Loucy (cell line): ENCODE results near the gene GRB10.
"Not testable (repeated sequence)": the region's sequence is repeated elsewhere in the genome, so short reads cannot be mapped to it uniquely, and the experiment has no call there.

ENCODE experiments used
- H2AFZ ChIP-seq: fragments of 200-600 bp; sonication (generic); 2 replicates; pipeline ENCODE4 v1.6.0; 2016; ENCODE audit warnings: antibody characterized with exemption, mild to moderate bottlenecking, low read length, moderate library complexity
- H3F3A ChIP-seq: fragments of 200-600 bp; 2 replicates; pipeline ENCODE4 v1.6.0; 2016; ENCODE audit warnings: antibody characterized with exemption, low read depth, mild to moderate bottlenecking
- H3K27me3 ChIP-seq: fragments of 200-600 bp; sonication (generic); 2 replicates; pipeline ENCODE4 v1.6.1; 2014; ENCODE audit warnings: low read length, mild to moderate bottlenecking; ENCODE audit not compliant: insufficient read depth, poor library complexity, severe bottlenecking
- H3K36me3 ChIP-seq: fragments of 200-600 bp; sonication (generic); 2 replicates; pipeline ENCODE4 v1.6.1; 2016; ENCODE audit warnings: low read length; ENCODE audit not compliant: insufficient read depth
- H3K4me1 ChIP-seq: fragments of 200-600 bp; sonication (generic); 2 replicates; pipeline ENCODE4 v1.5.1; 2014; ENCODE audit warnings: low read length, mild to moderate bottlenecking; ENCODE audit not compliant: insufficient read depth, poor library complexity, severe bottlenecking
- H3K4me2 ChIP-seq: fragments of 200-600 bp; sonication (generic); 2 replicates; pipeline ENCODE4 v1.6.0; 2014; ENCODE audit warnings: antibody characterized with exemption, low read length, low read depth, mild to moderate bottlenecking; ENCODE audit not compliant: poor library complexity, severe bottlenecking
- H3K4me3 ChIP-seq: fragments of 200-600 bp; sonication (generic); 2 replicates; pipeline ENCODE4 v1.5.1; 2014; ENCODE audit warnings: low read length, mild to moderate bottlenecking, mixed read lengths; ENCODE audit not compliant: poor library complexity, severe bottlenecking
- H3K79me2 ChIP-seq: fragments of 200-600 bp; sonication (generic); 2 replicates; pipeline ENCODE4 v1.6.1; 2014; ENCODE audit warnings: low read length; ENCODE audit not compliant: insufficient read depth
- H3K9ac ChIP-seq: fragments of 200-600 bp; sonication (generic); 2 replicates; pipeline ENCODE4 v1.6.0; 2014; ENCODE audit warnings: mild to moderate bottlenecking, low read depth, low read length, moderate library complexity; ENCODE audit not compliant: poor library complexity, severe bottlenecking
- H3K9me2 ChIP-seq: fragments of 200-600 bp; sonication (generic); replicated peaks from 2 replicates; pipeline ENCODE4 v1.6.1; 2016; ENCODE audit warnings: low read depth, low read length, mixed read lengths
- H3K9me3 ChIP-seq: fragments of 200-600 bp; sonication (generic); 2 replicates; pipeline ENCODE4 v1.6.1; 2014; ENCODE audit warnings: mild to moderate bottlenecking, antibody characterized with exemption, low read length, low read depth; ENCODE audit not compliant: insufficient read depth
- H4K20me1 ChIP-seq: fragments of 200-600 bp; sonication (generic); 2 replicates; pipeline ENCODE4 v1.6.0; 2014; ENCODE audit warnings: antibody characterized with exemption, low read length, mild to moderate bottlenecking; ENCODE audit not compliant: insufficient read depth, poor library complexity, severe bottlenecking
- EZH2phosphoT487 ChIP-seq: fragments of 200-600 bp; IDR thresholded peaks from 2 replicates; pipeline ENCODE4 v1.6.1; 2018; ENCODE audit warnings: antibody characterized with exemption, mild to moderate bottlenecking, moderate library complexity, borderline replicate concordance
- TF ChIP-seq, protein P1 (sequence below): fragments of 200-600 bp; sonication (generic); conservative IDR thresholded peaks from 2 replicates; pipeline ENCODE4 v1.5.1; 2014; ENCODE audit warnings: mild to moderate bottlenecking, antibody characterized with exemption, low read length

Gene GRB10

DNA sequence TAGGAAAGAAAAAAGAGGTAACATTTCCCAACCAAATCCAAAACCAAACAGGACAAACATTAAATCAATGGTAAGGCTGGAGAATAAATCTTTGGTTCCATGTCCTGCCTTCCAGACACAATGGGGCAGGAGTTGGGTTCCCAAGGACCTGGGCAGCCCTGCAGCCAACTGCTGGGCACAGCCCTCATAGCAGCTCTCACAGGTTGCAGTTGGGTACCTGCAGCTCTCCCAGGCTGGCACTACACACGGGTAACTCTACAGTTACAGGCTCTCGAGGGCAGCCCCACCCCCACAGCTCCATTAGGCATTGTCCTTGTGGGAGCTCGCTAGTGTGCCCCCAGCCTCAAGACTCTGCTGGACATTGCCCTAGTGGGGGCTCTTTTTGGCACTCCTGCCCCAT lies 7.5 kb downstream of the GRB10 start:
- H3K36me3 ChIP-seq, result no peaks in the 10 kb centered on the region
- H3K9me2 ChIP-seq, result no peaks in the 10 kb centered on the region
- no peak overlapping the region for H3K9ac ChIP-seq
- no peaks in the 10 kb centered on the region for H3K27me3 ChIP-seq
- no peaks in the 10 kb centered on the region for H3K9me3 ChIP-seq
- TF ChIP-seq, protein P1, sequence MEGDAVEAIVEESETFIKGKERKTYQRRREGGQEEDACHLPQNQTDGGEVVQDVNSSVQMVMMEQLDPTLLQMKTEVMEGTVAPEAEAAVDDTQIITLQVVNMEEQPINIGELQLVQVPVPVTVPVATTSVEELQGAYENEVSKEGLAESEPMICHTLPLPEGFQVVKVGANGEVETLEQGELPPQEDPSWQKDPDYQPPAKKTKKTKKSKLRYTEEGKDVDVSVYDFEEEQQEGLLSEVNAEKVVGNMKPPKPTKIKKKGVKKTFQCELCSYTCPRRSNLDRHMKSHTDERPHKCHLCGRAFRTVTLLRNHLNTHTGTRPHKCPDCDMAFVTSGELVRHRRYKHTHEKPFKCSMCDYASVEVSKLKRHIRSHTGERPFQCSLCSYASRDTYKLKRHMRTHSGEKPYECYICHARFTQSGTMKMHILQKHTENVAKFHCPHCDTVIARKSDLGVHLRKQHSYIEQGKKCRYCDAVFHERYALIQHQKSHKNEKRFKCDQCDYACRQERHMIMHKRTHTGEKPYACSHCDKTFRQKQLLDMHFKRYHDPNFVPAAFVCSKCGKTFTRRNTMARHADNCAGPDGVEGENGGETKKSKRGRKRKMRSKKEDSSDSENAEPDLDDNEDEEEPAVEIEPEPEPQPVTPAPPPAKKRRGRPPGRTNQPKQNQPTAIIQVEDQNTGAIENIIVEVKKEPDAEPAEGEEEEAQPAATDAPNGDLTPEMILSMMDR, result no peak
- no peak for TF ChIP-seq EZH2phosphoT487
- no peaks in the 10 kb centered on the region for H3K4me1 ChIP-seq
- no peaks in the 10 kb centered on the region for H4K20me1 ChIP-seq
- no peak overlapping the region for H3K4me3 ChIP-seq
- no peak overlapping the region for H2AFZ ChIP-seq
- H3F3A ChIP-seq, result no peaks in the 10 kb centered on the region
- H3K4me2 ChIP-seq, result no peak overlapping the region
- no peaks in the 10 kb centered on the region for H3K79me2 ChIP-seq

DNA sequence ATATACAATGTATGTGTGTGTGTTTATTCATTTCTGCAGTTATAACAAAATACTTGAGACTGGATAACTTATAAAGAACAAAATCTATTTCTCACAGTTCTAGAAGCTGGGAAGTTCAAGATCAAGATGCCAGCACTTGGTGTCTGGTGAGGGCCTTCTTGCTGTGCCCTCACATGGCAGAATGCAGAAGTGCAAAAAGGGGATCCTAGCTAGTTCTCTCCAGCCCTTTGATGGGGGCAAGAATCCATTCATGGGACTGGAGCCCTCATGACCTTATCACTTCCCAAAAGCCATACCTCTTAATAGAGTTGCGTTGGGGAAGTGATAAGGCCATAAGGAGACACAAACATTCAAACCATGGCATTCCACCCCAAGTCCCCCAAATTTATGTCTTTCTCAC lies 8.4 kb downstream of the GRB10 start:
- Histone ChIP-seq H3K4me1 (no peaks in the 10 kb centered on the region), H4K20me1 (no peaks in the 10 kb centered on the region), H3K9ac (no peak overlapping the region), H3K79me2 (no peaks in the 10 kb centered on the region), H3F3A (no peaks in the 10 kb centered on the region), H3K4me3 (no peak overlapping the region), H3K27me3 (no peaks in the 10 kb centered on the region), H2AFZ (no peak overlapping the region), H3K4me2 (no peak overlapping the region), H3K9me2 (no peaks in the 10 kb centered on the region), H3K9me3 (no peaks in the 10 kb centered on the region), H3K36me3 (no peaks in the 10 kb centered on the region)
- TF ChIP-seq, protein P1, result no peak
- no peak for TF ChIP-seq EZH2phosphoT487

DNA sequence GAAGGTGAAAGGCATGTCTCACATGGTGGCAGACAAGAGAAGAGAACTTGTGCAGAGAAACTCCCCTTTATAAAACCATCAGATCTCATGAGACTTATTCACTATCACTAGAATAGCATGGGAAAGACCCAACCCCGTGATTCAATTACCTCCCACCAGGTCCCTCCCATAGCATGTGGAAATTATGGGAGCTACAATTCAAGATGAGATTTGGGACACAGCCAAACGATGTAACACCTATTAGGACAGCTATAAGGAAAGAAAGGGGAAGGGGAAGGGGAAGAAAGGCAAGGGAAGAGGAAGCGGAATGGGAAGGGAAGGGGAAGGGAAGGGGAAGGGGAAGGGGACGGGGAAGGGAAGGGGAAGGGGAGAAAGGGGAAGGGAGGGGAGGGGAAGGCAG lies 9.6 kb downstream of the GRB10 start:
- not testable (repeated sequence) for H3F3A ChIP-seq, H3K4me3 ChIP-seq, H3K9me3 ChIP-seq, H3K9me2 ChIP-seq, H3K9ac ChIP-seq, H3K27me3 ChIP-seq, H2AFZ ChIP-seq, H3K36me3 ChIP-seq, H3K79me2 ChIP-seq, H3K4me1 ChIP-seq, H4K20me1 ChIP-seq, H3K4me2 ChIP-seq

DNA sequence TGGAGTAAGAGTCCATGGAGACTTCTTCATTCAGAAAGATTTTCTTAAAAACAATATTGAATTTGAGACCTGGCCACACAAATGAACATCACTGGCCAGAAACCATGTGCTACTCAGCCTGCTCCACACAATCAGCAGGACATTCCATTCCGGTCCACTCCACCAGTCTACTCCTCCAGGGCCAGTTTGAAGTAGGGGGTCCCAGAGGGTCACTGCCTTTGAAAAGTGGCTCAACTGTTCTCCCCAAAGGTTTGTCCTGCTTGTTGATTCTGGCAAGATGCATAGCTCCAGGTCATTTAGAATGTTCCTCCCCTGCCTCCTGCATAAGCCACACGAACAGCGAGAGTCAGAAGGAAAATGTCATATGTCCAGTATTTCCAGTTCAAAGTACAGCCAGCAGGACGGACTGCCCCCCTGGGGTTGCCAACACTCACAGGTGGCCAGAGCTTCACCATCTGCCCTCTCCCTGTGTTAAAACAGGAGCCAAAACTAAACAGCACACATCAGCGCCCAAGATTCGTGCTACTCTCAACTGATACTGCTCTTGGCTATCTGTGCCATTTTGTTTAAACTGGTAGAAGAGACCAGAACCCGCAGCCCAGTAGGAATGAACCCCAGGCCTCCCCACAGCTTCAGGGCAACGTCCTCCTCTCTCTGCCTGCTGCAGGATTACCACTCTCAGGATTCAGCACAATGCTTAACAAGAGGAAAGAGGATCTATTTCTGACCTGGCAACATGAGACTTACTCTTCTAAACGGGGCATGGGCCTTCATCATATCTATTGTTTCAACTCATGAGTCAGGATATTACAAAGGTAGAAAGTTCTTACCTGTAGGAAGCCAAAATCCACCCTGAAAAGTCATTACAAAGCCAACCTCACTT lies 11.3 kb downstream of the GRB10 start:
- no peaks in the 10 kb centered on the region for H3K4me1 ChIP-seq
- no peak overlapping the region for H2AFZ ChIP-seq
- no peak overlapping the region for H3K9ac ChIP-seq
- no peaks in the 10 kb centered on the region for H3K79me2 ChIP-seq
- H3K9me2 ChIP-seq, result no peaks in the 10 kb centered on the region
- no peaks in the 10 kb centered on the region for H3K9me3 ChIP-seq
- no peaks in the 10 kb centered on the region for H3K27me3 ChIP-seq
- H3K36me3 ChIP-seq, result no peaks in the 10 kb centered on the region
- H4K20me1 ChIP-seq, result no peaks in the 10 kb centered on the region
- H3K4me3 ChIP-seq, result no peak overlapping the region
- no peak overlapping the region for H3K4me2 ChIP-seq
- TF ChIP-seq EZH2phosphoT487, result no peak
- TF ChIP-seq, protein P1, result no peak
- H3F3A ChIP-seq, result no peaks in the 10 kb centered on the region
